GM12872 (cell line): ENCODE results near the gene ERP29.

Experiments used
- CTCF ChIP-seq: IDR thresholded peaks from 3 replicates; pipeline ENCODE4 v1.5.1; 2011; ENCODE audit warnings: low read depth, mild to moderate bottlenecking, low read length, moderate library complexity; ENCODE audit not compliant: insufficient read depth

The ERP29 gene

GRCh38 chr12:112018571-112019237 is 5.5 kb downstream of the ERP29 start:
- TF ChIP-seq CTCF, result no peak

- no peak for TF ChIP-seq CTCF
These were observed 7.8 kb downstream of the ERP29 start for GRCh38 chr12:112020947-112021457.

GRCh38 chr12:112022241-112023016 is 9.2 kb downstream of the ERP29 start:
- TF ChIP-seq CTCF, result no peak

- no peak for TF ChIP-seq CTCF
These were observed 10.7 kb downstream of the ERP29 start for GRCh38 chr12:112023759-112024396.

GRCh38 chr12:112025808-112026375 is 12.7 kb downstream of the ERP29 start:
- no peak for TF ChIP-seq CTCF

GRCh38 chr12:112029301-112029700 is 16.1 kb downstream of the ERP29 start:
- no peak for TF ChIP-seq CTCF

GRCh38 chr12:112031472-112031871 is 18.2 kb downstream of the ERP29 start:
- no peak for TF ChIP-seq CTCF
